NCI-H2171 (cell line): Measurements from ENCODE around the gene KIRREL3.
"Not testable (repeated sequence)": the region's sequence is repeated elsewhere in the genome, so short reads cannot be mapped to it uniquely, and the experiment has no call there.

Source experiments
- DNase-seq: peaks from one replicate; lab custom pipeline; 2025; lab: John Stamatoyannopoulos, UW

Gene KIRREL3

DNA sequence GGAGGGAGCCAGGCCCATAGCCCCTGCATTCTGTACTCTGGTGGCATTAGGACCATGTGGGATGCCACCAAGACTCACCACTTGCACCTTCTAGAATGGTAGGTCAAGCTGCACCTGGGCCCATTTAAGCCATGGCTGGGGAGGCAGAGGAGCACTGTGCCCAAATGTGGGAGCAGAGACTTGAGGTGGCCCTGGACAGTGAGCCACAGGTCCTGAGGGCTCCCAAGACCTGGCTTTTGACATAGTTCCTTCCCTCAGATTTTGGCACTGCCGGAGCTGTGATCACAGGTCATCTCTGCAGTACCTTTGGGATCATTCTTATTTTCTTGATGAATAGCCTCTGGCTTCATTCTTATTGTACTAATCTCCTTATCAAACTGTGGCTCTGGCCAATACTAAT, 601.8 kb downstream of the KIRREL3 start:
- DNase-seq, result no peak

DNA sequence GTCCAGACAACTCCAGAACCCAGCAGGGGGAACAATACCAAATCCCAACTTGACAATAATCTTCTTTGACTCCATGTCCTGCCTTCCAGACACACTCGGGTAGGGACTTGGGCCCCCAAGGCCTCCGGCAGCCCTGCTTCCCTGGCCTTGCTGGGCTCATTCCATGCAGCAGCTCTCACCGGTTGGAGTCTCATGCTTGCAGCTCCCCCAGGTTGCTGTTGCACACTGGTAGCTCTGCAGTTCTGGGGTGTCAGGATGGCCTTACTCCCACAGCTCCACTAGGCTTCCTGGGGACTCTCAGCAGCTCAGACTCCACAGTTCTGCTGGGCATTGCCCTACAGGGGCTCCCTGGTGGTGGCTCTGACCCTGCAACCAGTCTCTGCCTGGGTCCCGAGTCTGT, 602.3 kb downstream of the KIRREL3 start:
- DNase-seq, result no peak

DNA sequence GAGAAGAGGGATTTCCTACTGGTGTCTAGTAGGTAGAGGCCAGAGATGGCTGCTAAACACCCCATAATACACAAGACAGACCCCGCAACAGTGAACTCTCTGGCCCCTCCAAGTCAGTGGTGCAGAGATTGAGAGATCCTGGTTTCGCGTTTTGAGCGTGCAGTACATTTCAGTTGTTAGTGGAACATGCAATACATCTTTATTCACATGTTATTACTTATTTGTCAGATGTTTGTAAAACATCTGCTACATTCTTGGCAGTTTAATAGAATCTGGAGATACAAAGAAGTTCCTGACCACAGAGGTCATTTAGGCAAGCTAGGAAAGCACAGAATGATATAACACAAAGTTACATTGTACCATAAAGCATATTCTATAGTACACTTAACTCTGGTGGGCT, 603.6 kb downstream of the KIRREL3 start:
- DNase-seq, result no peak

DNA sequence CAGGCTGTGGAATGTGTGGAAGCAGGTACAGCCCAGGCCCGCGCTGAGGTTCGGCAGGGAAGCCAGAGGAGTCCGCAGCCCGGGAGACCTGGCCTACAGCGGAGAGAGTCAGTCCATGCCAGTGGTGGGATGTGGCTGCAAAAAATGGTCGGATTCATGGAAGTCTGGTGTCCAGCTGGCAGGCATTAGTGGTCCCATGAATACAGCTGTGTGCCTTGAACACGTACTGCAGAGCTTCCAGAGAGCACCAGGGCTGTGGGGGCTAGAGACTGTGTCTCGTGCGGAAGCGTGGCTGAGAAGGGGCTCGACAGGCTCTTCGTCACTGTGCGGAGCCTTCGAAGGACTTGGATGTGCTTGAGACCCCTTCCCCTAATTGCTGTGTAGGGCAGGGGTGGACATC, 604.3 kb downstream of the KIRREL3 start:
- DNase-seq, result not testable (repeated sequence)

DNA sequence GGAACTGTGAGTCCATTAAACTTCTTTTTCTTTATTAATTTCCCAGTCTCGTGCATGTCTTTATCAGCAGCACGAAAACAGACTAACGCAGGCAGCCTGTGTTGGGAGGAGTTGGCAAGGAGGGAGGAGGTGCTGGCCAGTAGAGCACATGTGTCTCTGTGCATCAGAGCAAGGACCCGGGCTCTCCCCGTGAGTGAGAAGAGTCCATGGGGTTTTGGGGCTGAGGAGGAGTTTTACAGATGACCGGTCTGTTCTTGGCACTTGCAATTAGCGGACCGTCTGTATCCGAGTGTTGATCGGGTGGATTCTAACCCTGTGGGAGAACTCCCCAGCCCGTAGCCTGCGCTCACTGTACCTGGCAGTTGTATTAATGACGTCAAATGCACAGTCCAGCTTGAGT, 604.8 kb downstream of the KIRREL3 start:
- DNase-seq, result not testable (repeated sequence)

DNA sequence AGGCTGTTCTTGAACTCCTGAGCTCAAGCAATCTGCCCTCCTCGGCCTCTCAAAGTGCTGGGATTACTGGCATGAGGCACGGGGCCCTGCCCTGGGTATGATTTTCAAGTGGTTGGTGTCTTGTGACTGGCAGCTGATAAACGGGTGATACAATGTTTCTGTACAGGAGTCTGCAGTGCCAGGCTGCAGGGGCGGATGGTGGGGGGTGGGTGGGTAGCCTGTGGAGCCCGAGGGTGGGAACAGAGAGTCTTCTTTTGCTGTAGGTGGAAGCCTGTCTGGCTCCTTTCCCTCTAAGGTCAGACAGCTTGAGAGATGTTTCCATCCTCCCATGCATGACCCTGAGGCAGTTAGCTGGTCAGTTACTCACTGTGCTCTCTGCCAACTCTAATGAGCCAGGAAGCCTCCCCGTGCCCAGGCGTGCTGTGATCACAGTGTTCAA, 605.9 kb downstream of the KIRREL3 start:
- DNase-seq, result not testable (repeated sequence)

DNA sequence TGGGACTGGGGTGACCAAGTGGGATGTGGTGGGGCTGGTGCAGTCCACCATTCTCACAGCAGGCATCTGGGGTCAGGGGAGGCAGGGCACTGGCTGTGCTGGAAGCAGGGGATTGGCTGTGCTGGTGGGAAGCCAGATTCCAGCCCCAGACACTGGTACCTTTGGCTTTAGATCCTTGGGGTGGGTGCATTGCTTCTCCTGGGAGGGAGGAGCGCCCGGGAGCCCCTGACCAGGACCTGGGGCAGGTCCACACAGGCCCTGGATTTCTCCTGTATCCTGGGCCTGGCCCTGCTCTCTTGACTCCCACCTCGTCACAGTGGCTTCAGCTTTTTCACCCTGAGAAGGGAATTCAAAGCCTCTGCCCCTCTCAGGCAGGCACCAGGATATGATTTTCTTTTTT, 606.5 kb downstream of the KIRREL3 start:
- DNase-seq, result no peak

DNA sequence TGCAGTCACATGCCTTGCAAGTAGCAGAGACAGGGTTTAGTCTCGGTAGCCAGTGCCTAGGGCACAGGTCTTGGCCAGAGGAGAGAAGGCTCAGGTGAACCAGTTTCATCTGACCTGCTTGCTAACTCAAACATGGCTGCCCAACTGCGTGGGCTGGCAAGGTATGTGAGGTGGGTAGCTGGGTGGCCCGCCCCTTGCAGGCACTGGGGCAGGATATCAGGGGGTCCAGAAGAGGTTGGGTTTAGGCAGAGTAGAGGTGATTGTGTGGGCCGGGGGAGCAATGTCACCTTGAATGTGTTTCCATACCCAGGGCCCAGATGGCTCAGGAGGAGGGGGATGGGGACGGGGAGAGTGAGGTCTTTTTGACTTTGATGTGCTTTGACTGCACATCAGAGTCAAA, 607.4 kb downstream of the KIRREL3 start:
- no peak for DNase-seq

DNA sequence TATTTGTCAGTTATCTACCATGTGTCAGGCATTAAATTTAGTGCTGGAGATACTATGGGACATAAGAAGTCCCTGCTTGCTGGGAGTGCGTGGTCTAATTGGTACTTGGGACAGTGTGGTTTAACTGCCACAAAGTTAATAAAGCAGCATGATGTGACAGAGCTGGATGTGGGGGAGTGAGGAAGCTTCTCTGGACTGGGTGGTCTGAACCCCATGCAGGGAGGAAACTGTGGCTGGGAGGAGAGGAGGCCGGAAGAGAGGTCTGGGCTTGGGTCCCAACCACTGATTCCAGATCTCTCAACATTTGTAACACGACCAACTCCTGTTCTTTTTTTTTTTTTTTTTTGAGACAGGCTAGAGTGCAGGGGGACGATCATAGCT, 607.9 kb downstream of the KIRREL3 start:
- no peak for DNase-seq

DNA sequence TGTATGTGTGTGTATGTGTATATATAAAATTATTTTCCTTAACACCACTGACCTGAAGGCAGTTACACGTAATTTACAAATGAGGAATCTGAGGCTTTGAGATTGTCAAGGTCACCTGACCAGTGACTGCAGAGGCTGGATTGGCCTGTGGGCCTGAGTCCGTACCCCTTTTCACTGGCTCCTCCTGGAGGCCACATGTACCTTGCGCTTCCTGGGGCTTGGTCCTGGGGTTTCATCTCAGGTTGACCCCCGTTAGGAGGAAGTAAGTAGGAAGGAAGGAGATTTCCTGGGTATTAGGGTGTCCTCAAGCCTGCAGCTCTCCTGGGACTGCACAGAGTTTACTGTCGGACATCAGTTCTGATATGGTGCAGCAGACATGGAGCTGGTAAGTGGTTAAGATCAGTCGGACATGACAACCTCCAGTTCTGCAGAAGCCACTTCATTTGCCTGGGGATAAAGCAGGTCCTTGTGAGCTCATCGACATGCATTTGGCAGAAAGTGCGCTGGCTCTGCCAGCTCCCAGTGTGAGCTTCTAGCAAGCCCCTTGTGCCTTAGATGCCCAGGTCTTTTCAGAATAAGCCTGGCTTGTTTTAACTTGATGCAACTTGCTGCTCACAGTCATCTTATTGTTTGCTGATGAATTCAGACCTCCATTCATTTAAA, 608.5 kb downstream of the KIRREL3 start:
- DNase-seq, result no peak

DNA sequence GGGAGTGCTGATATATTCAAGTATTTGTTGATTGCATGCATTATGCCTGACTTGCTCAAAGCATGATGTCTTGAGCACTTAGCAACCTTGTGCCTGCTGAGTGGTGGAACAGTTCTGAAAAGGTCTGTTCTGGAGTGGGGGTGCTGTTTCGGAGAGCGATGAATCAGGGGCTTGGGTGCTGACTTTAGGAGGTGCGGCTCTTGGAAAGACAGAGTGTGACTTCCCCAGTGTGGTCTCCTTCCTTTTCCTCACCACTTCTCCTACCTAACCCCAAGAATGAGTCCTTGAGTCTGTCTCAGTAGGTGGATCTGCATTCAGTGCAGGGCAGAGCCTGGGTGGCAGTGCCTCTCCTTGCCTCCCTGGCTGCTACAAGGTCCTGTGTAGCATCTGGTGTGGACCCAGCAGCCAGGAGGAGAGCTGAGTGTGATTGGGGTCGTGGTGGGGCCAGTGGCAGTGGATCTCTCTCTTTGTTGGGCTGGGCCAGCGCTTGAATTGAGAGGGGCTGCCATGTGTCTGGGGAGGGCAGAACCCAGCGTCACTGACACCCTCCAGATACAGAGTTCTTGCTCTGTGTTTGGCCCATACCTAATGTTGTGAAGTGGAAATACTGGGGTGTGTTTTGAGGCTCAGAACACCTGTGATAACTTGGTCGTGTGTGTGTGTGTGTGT, 609.1 kb downstream of the KIRREL3 start:
- DNase-seq, result no peak

DNA sequence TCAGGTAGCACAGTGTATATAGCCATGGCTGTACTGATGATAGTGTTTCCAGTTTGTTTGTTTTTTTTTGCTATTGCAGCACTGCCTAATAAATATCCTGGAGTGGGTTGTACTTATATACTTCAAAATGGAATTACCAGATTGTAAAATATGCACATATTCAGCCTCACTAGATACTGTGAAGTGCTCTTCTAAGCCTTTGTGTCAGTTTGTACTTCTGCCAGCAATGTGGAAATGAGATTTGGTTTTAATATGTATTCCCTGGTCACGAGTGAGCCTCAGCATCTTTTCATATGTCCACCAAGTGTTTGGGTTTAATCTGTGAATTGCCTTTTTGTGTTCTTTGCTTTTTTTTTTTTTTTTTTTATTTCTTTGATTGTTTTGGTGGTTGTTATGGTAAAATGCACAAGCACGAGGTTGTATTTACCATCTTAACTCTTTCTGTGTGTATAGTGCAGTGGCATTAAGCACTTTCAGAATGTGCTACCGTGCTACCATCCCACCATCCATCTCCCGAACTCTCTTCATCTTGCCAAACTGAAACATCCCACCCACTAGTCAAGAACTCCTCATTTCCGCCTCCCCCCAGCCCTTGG, 610.2 kb downstream of the KIRREL3 start:
- no peak for DNase-seq

DNA sequence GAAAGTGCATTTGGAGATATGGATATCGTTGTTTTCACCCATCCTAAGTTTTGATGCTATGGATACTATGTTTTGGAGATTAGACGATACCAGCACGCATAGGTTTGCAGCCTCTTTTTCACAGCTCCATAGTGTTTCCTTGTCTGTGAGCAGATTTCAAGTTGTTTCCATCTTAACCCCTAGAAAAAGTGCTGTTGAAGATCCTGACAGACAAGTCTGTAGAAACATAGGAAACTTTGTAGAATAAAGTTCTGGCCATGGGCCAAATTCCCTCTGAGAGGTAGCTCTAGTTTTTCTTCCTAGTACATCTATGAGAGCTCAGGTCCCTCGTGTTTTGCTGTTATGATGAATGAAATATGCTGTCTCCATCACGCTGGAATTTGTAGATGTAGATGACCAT, 612.7 kb downstream of the KIRREL3 start:
- DNase-seq, result no peak

DNA sequence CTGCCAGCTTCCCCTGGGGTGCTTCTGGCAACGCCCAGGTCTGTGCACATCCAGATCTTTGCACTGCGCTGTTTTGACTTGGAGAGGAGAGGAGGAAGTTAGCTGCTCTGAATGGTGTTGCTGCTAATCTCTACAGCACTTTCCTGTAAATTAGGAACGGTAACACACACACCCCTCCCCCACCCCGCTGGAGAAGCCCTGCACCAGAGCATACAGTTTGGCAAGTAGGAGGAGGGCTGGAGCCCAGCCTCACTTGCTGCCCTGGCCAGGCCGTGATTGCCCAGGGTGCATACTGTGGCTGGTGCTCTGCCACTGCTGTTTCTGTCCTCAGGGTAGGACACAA, 613.9 kb downstream of the KIRREL3 start:
- DNase-seq, result not testable (repeated sequence)

DNA sequence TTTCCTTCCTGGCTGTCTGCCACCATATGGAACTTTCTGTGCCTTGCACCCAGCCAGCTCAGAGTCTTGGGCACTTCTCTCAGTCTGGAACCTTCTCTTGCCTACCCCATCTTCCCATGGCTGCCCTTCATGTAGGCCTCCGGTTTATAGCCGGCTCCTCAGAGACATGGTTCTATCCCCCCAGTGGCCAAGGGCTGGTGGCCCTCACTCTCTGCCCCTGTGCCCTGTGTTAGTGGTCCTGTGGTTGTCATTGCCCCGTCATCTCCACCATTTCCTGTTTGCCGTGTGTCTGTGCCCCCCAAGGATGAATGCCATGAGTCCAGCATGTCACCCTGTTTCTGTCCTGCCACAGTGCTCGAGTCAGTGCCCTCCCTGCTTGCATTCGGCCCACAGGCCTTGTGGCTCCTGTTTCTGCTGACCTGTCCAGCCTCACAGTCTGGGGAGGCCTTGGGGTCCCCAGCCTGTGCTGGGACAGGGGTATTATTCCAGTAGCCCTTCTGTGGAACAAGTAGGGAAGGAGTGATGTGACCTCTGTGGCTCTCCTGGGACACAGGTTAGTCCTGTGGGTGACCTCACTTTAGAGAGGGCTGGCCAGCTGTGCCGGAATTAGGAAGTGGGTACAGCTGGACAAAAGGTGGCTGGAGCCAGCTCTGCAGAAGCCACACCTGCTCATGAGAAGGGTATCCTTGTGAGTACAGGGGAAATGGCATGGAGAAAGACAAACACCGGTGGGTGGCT, 614.4 kb downstream of the KIRREL3 start:
- no peak for DNase-seq

DNA sequence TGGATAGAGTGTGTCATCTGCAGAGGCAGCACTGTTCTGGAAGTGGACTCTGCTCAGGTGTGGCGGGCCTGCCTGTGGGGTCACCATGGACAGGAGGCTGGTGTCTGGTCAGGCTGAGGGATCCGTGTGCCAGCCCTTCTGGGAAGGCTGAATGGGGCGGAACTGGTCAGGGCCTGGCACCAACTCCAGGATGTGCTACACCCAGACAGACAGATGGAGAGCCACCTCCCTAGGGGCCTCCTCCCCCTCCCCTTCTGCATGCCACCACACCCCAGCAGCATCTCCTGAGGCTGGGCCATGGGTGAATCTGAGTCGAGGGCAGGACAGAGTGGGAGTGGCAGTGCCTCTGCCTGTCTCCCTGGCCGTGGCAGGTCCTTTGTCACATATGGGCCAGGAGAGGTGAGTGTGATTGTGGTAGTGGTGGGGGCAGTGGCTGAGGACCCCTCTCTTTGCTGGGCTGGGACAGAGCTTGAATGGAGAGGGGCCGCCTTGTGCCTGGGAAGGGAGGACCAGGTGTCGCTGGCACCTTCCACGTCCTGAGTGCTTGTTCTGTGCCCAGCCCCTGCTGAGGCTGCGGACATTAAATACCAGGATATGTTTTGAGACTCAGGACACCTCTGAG, 616.0 kb downstream of the KIRREL3 start:
- DNase-seq, result no peak

DNA sequence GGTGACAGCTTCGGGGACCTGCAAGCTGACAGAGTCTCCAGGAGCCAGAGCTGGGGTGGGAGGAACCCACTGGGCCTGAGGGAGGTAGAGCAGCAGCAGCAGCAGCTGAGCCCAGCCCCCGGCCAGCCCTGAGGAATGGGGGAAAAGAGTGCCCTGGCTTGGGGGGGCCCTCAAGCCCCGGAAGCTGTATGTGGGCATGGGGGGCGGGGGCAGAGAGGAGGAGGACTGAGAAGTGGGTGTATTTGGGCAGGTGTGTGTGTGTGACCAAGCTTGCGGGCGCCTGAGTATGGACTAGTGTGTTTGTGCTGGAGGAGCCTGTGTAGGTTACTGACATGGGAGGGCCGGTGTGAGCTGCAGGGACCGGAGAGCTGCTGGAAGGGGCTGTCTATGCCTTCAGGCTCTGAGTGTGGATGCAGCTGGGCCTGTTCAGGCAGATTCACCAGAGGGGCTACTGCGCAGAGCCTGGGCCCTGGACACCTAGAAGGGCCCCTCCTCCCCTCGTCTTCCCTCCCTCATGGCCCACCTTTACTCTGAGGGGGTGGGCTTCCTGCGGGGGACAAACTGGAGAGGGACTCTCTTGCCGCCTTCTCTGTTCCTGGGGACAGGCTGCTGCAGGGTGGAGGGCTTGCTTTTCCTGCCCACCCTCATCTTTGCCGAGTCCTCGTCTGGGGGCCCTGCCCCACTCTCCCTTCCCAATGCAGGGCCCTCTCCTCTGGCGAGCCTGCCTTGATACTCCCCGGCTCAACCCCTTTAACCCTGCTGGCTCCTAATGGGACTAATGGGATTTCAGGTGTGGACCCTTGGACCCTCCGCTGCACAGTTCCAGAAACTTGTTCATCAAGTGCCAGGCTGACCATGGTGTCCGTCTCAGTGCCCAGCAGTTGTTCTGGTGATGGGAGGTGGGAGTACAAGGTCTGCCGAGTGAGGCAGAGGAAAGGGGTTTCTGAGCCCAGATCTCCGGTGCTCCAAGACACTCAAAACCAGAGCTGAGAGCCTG, 616.9 kb downstream of the KIRREL3 start:
- DNase-seq, result no peak

DNA sequence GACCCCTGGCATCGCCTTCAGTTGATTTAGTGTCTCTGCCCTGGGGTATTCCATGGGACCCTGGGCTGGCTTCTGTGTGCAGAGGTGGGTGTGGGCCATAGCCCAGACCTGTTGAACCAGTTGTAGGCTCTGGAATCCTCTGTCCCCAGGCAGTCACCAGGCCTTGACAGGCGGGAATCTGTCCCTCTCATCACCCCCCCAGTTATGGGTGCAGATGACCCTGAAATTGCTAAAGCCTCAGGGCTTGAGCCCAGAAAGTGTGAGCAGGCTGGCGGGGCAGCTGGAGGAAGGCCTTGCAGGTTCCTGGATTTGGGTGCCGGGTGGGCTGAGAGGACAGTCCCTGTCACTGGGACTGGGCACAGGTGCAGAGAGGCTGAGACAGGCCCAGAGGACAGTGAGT, 617.9 kb downstream of the KIRREL3 start:
- DNase-seq, result not testable (repeated sequence)

DNA sequence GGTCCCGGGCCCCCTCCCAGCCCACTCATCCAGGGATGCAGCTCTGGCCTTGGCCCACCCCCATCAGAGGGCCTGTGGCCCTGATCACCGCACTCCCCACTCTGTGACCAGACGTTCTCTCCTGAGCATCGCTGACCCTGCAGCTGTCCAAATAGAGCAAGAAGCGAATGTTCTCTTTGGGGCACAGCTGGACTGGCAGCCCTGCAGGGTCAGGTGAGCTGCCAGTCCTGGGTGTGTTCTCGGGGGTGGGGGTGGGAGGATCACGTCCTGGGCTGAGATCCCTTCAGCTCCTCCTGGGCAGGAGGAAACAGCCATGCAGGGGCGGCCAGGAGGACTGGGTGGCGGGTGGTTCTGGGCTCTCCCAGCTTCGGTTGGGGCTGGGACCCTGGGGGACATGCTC, 618.6 kb downstream of the KIRREL3 start:
- not testable (repeated sequence) for DNase-seq

DNA sequence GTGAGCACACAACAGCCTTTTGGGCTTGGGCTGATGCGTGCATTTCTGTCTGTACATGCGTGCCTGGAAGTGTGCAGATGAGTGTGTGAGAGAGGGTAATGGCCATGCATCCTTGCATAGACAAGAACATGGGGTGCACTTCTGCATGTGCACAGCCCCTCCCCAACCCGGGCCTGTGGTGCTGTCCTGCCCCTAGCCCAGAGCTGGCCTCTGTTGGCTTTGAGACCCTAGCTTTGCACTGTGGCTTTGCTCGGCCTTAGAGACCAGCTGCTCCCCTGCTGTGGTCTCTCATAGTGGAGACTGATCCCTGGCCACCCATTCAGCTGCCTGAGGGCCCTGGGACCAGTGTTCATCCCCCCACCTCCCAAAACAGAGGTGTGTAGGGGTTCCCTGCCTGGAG, 619.7 kb downstream of the KIRREL3 start:
- no peak for DNase-seq

DNA sequence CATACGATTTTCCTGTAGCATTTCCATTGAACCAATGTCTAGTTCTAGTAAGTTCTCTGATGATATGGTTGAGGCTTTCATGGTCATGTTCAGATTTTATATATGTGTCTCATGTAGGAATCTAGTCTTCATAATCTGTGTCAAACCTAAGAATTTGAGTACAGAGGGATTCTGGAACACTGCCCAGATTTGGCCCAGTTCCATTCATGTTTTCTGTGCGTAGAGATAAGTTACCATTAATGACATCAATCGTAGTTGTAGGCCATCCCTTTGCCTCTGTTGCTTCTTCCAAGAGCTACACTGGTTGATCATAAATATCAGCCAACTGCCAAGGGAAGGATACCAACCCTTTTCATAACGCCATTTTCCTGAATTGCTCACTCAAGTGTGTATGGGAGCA, 621.8 kb downstream of the KIRREL3 start:
- DNase-seq, result no peak
